BE2C (cell line): ENCODE data around the gene TPD52L1.

ENCODE experiments used
- DNase-seq: peaks from one replicate; pipeline ENCODE4 v3.0.0-alpha.2; 2020
- H3K27me3 ChIP-seq: fragments of 250-450 bp; sonication (Bioruptor Pico); 2 replicates; pipeline ENCODE4 v1.5.1; 2020; ENCODE audit warnings: mild to moderate bottlenecking
- H3K36me3 ChIP-seq: fragments of 250-450 bp; sonication (Bioruptor Pico); 2 replicates; pipeline ENCODE4 v1.5.1; 2020; ENCODE audit warnings: mild to moderate bottlenecking
- H3K4me1 ChIP-seq: fragments of 250-450 bp; sonication (Bioruptor Pico); 2 replicates; pipeline ENCODE4 v1.5.1; 2020
- H3K4me3 ChIP-seq: 2 replicates; pipeline ENCODE4 v1.5.1; 2011; ENCODE audit warnings: low read depth, low read length
- H3K9me3 ChIP-seq: fragments of 250-450 bp; sonication (Bioruptor Pico); 2 replicates; pipeline ENCODE4 v1.5.1; 2020
- CTCF ChIP-seq: IDR thresholded peaks from 2 replicates; pipeline ENCODE4 v1.5.1; 2012; ENCODE audit warnings: mild to moderate bottlenecking, low read depth, low read length

Gene TPD52L1

GRCh38 chr6:125307150-125307838 is 153.7 kb downstream of the TPD52L1 start:
- DNase-seq: no peak
- H3K36me3 ChIP-seq: no peaks in the 10 kb centered on the region
- H3K27me3 ChIP-seq: peaks cover 4% of the 10 kb centered on the region
- H3K4me3 ChIP-seq: no peak overlapping the region
- H3K9me3 ChIP-seq: no peaks in the 10 kb centered on the region
- no peak for TF ChIP-seq CTCF
- no peaks in the 10 kb centered on the region for H3K4me1 ChIP-seq

- no peak for TF ChIP-seq CTCF
- Histone ChIP-seq H3K4me1 (no peaks in the 10 kb centered on the region), H3K36me3 (no peaks in the 10 kb centered on the region), H3K4me3 (no peak overlapping the region), H3K9me3 (no peaks in the 10 kb centered on the region), H3K27me3 (peaks cover 4% of the 10 kb centered on the region)
- no peak for DNase-seq
Measured at GRCh38 chr6:125307964-125308615, 154.5 kb downstream of the TPD52L1 start.

GRCh38 chr6:125310994-125311649 is 157.5 kb downstream of the TPD52L1 start:
- TF ChIP-seq CTCF: peak; percentile 76
- Histone ChIP-seq H3K4me3 (no peak overlapping the region), H3K9me3 (no peaks in the 10 kb centered on the region), H3K4me1 (no peaks in the 10 kb centered on the region), H3K36me3 (no peaks in the 10 kb centered on the region), H3K27me3 (peaks cover 7% of the 10 kb centered on the region)
- peak; percentile 20 for DNase-seq

GRCh38 chr6:125312478-125312877 is 158.9 kb downstream of the TPD52L1 start:
- Histone ChIP-seq H3K27me3 (peaks cover 17% of the 10 kb centered on the region), H3K9me3 (no peaks in the 10 kb centered on the region), H3K4me1 (no peaks in the 10 kb centered on the region), H3K36me3 (no peaks in the 10 kb centered on the region), H3K4me3 (no peak overlapping the region)
- no peak for TF ChIP-seq CTCF
- no peak for DNase-seq

GRCh38 chr6:125312950-125313349 is 159.4 kb downstream of the TPD52L1 start:
- H3K36me3 ChIP-seq: no peaks in the 10 kb centered on the region
- no peak for TF ChIP-seq CTCF
- no peaks in the 10 kb centered on the region for H3K9me3 ChIP-seq
- H3K27me3 ChIP-seq: peaks cover 16% of the 10 kb centered on the region
- DNase-seq: no peak
- H3K4me3 ChIP-seq: no peak overlapping the region
- no peaks in the 10 kb centered on the region for H3K4me1 ChIP-seq
